Neural progenitor cell (in vitro differentiated cells): ENCODE results near the gene PKD1. TPM values are rescaled to one million over a fixed set of nuclear protein-coding genes. Genes with fewer than 3 reads are reported as not detected.

Experiments used
- DNase-seq: peaks from one replicate; pipeline ENCODE4 v3.0.0-alpha.2; 2016; ENCODE audit warnings: low spot score
- H2AFZ ChIP-seq: fragments of 200-600 bp; sonication (generic); replicated peaks from 2 replicates; pipeline ENCODE4 v1.6.1; 2016; ENCODE audit warnings: antibody characterized with exemption
- H3F3A ChIP-seq: fragments of 200-600 bp; sonication (generic); 2 replicates; pipeline ENCODE4 v1.6.1; 2016; ENCODE audit warnings: antibody characterized with exemption, low read depth
- H3K27ac ChIP-seq: fragments of 200-600 bp; sonication (generic); 2 replicates; pipeline ENCODE4 v1.5.1; 2016; ENCODE audit warnings: mild to moderate bottlenecking
- H3K27me3 ChIP-seq: fragments of 200-600 bp; sonication (generic); 2 replicates; pipeline ENCODE4 v1.6.1; 2016; ENCODE audit warnings: mild to moderate bottlenecking, moderate library complexity
- H3K36me3 ChIP-seq: fragments of 200-600 bp; sonication (generic); 2 replicates; pipeline ENCODE4 v1.5.1; 2016
- H3K4me1 ChIP-seq: fragments of 200-600 bp; sonication (generic); 2 replicates; pipeline ENCODE4 v1.6.1; 2016; ENCODE audit warnings: mixed run types
- H3K4me2 ChIP-seq: fragments of 200-600 bp; sonication (generic); 2 replicates; pipeline ENCODE4 v1.6.1; 2016
- H3K4me3 ChIP-seq: fragments of 200-600 bp; sonication (generic); 2 replicates; pipeline ENCODE4 v1.5.1; 2016
- H3K79me2 ChIP-seq: fragments of 200-600 bp; sonication (generic); 2 replicates; pipeline ENCODE4 v1.6.1; 2016; ENCODE audit warnings: low read depth
- H3K9ac ChIP-seq: fragments of 200-600 bp; sonication (generic); 2 replicates; pipeline ENCODE4 v1.6.1; 2016
- H3K9me3 ChIP-seq: fragments of 200-600 bp; sonication (generic); 2 replicates; pipeline ENCODE4 v1.5.1; 2016; ENCODE audit warnings: low read depth
- H4K20me1 ChIP-seq: fragments of 200-600 bp; sonication (generic); 2 replicates; pipeline ENCODE4 v1.6.1; 2016; ENCODE audit warnings: low read depth
- H3K27ac Mint-ChIP-seq: 3 replicates; pipeline ENCODE4 v1.8.0; 2021; ENCODE audit warnings: mixed read lengths
- H3K27me3 Mint-ChIP-seq: 2 replicates; pipeline ENCODE4 v1.8.0; 2022; ENCODE audit warnings: low read depth, mild to moderate bottlenecking, inconsistent platforms, moderate library complexity, mixed read lengths; ENCODE audit not compliant: insufficient read depth
- H3K36me3 Mint-ChIP-seq: 3 replicates; pipeline ENCODE4 v1.8.0; 2021; ENCODE audit warnings: mixed read lengths
- H3K4me1 Mint-ChIP-seq: 3 replicates; pipeline ENCODE4 v1.8.0; 2021; ENCODE audit warnings: mixed read lengths
- H3K4me3 Mint-ChIP-seq: 3 replicates; pipeline ENCODE4 v1.8.0; 2021; ENCODE audit warnings: mild to moderate bottlenecking, moderate library complexity, mixed read lengths
- H3K9me3 Mint-ChIP-seq: 3 replicates; pipeline ENCODE4 v1.8.0; 2020; ENCODE audit warnings: mixed read lengths
- CTCF ChIP-seq: fragments of 200-600 bp; sonication (generic); IDR thresholded peaks from 2 replicates; pipeline ENCODE4 v1.5.1; 2017; ENCODE audit warnings: antibody characterized with exemption, mild to moderate bottlenecking
- EZH2 ChIP-seq: fragments of 200-600 bp; sonication (generic); IDR thresholded peaks from 2 replicates; pipeline ENCODE4 v1.6.1; 2017; ENCODE audit warnings: antibody characterized with exemption, mild to moderate bottlenecking, moderate library complexity
- EZH2phosphoT487 ChIP-seq: fragments of 200-600 bp; sonication (generic); IDR thresholded peaks from 2 replicates; pipeline ENCODE4 v1.6.1; 2017; ENCODE audit warnings: antibody characterized with exemption
- total RNA-seq: library from RNA; depleted of rRNA; stranded (reverse); fragments of >200 nt; gene quantifications from 2 replicates; pipeline ENCODE4 v1.2.3, GENCODE V29; 2015; ENCODE audit warnings: low replicate concordance

Gene PKD1
- total RNA-seq, 1 donor from 2014 or later = 16.9 TPM

GRCh38 chr16:2171601-2172178 lies 36.0 kb upstream of the PKD1 start:
- Mint-ChIP-seq H3K36me3 (peaks cover 2% of the 10 kb centered on the region), H3K4me1 (no peaks in the 10 kb centered on the region), H3K4me3 (no peak overlapping the region), H3K27ac (no peak overlapping the region), H3K27me3 (peaks cover 2% of the 10 kb centered on the region), H3K9me3 (no peaks in the 10 kb centered on the region)
- Histone ChIP-seq H3K36me3 (no peaks in the 10 kb centered on the region), H3K79me2 (no peaks in the 10 kb centered on the region), H3K9ac (no peak overlapping the region), H3K27ac (no peak overlapping the region), H3K4me3 (no peak overlapping the region), H3K27me3 (no peaks in the 10 kb centered on the region), H3K9me3 (no peaks in the 10 kb centered on the region), H3K4me2 (no peak overlapping the region), H3K4me1 (no peaks in the 10 kb centered on the region), H3F3A (no peaks in the 10 kb centered on the region), H4K20me1 (no peaks in the 10 kb centered on the region), H2AFZ (no peak overlapping the region)
- no peak for DNase-seq
- TF ChIP-seq EZH2 = no peak
- TF ChIP-seq EZH2phosphoT487 = no peak
- no peak for TF ChIP-seq CTCF

- Mint-ChIP-seq H3K4me1 (no peaks in the 10 kb centered on the region), H3K4me3 (no peak overlapping the region), H3K36me3 (peaks cover 2% of the 10 kb centered on the region), H3K27ac (no peak overlapping the region), H3K27me3 (no peaks in the 10 kb centered on the region), H3K9me3 (no peaks in the 10 kb centered on the region)
- Histone ChIP-seq H4K20me1 (no peaks in the 10 kb centered on the region), H3F3A (no peaks in the 10 kb centered on the region), H3K79me2 (no peaks in the 10 kb centered on the region), H3K4me1 (no peaks in the 10 kb centered on the region), H3K27me3 (no peaks in the 10 kb centered on the region), H2AFZ (no peak overlapping the region), H3K4me3 (no peak overlapping the region), H3K9me3 (no peaks in the 10 kb centered on the region), H3K36me3 (no peaks in the 10 kb centered on the region), H3K4me2 (no peak overlapping the region), H3K27ac (no peak overlapping the region), H3K9ac (no peak overlapping the region)
- no peak for TF ChIP-seq CTCF
- TF ChIP-seq EZH2phosphoT487 = no peak
- no peak for TF ChIP-seq EZH2
- no peak for DNase-seq
Observed at GRCh38 chr16:2170587-2171435, 35.1 kb upstream of the PKD1 start.

- H3K9me3 Mint-ChIP-seq = no peaks in the 10 kb centered on the region
- Histone ChIP-seq H3K9ac (no peak overlapping the region), H3K79me2 (no peaks in the 10 kb centered on the region), H2AFZ (no peak overlapping the region), H3K36me3 (no peaks in the 10 kb centered on the region), H3K9me3 (no peaks in the 10 kb centered on the region), H3K27me3 (no peaks in the 10 kb centered on the region), H3K4me1 (no peaks in the 10 kb centered on the region), H3K4me2 (no peak overlapping the region), H3K27ac (no peak overlapping the region), H3F3A (no peaks in the 10 kb centered on the region), H4K20me1 (no peaks in the 10 kb centered on the region), H3K4me3 (no peak overlapping the region)
- H3K36me3 Mint-ChIP-seq = peaks cover 4% of the 10 kb centered on the region
- no peak overlapping the region for H3K27ac Mint-ChIP-seq
- DNase-seq = no peak
- H3K4me1 Mint-ChIP-seq = no peaks in the 10 kb centered on the region
- no peaks in the 10 kb centered on the region for H3K27me3 Mint-ChIP-seq
- TF ChIP-seq CTCF = no peak
- no peak for TF ChIP-seq EZH2
- TF ChIP-seq EZH2phosphoT487 = no peak
- no peak overlapping the region for H3K4me3 Mint-ChIP-seq
Observed at GRCh38 chr16:2170080-2170479, 34.4 kb upstream of the PKD1 start.
